GM19463 (cell line): Measurements from ENCODE around the gene ZSCAN20.
A peak's percentile ranks its signal among the peaks of the same experiment; 100 is the strongest.

ENCODE experiments used
- ATAC-seq: cut with Tn5 transposase; IDR thresholded peaks from one replicate; pipeline ENCODE4 v1.9.1; 2021; ENCODE audit warnings: mild to moderate bottlenecking, moderate library complexity; ENCODE audit not compliant: unreplicated experiment

Gene ZSCAN20

GRCh38 chr1:33472269-33472980 lies at the start of gene ZSCAN20:
TSS of gene ZSCAN20 (plus strand) at chr1:33472645. CDS start at chr1:33479289, 6,644 bp downstream.
- peak; percentile 91 for ATAC-seq

- ATAC-seq = no peak
Measured at GRCh38 chr1:33424205-33424604, 48.2 kb upstream of the ZSCAN20 start.

DNA sequence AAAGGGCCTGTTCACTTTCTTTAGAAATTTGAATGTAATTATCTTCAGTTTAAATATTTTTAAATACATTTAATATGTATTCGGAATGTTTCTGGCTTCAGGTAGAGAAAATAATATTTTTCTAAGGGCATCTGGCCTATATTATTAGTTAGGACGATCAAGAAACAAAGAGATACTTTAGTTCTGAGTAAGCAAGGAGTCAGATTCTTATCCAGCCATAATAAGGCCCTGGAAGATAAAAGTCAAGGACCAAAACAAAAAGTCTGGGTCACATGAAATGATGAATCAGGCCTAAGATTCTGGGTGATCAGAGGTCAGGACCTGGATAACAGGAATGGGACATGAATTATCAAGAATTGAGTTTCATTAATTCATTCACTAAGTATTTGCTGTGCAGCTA lies 47.8 kb upstream of the ZSCAN20 start:
- ATAC-seq = no peak

GRCh38 chr1:33425900-33426299 lies 46.5 kb upstream of the ZSCAN20 start:
- no peak for ATAC-seq

DNA sequence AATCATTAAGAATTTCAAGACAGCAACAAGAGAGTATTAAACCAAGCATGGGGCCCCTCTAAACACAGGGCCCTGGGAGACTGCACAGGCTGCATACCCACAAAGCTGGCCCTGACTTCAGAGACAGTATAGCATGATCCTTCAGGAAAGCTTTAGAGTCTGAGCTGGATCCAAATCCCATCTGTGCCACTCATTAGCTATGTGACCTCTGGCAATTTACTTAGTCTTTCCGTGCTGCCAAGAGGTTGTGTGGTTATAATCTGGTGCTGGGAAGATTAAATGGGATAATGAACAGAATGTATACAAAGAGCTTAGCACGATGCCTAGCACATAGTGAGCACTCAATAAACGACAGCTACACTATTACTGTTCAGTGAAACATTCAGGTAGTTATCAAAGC lies 45.5 kb upstream of the ZSCAN20 start:
- no peak for ATAC-seq

DNA sequence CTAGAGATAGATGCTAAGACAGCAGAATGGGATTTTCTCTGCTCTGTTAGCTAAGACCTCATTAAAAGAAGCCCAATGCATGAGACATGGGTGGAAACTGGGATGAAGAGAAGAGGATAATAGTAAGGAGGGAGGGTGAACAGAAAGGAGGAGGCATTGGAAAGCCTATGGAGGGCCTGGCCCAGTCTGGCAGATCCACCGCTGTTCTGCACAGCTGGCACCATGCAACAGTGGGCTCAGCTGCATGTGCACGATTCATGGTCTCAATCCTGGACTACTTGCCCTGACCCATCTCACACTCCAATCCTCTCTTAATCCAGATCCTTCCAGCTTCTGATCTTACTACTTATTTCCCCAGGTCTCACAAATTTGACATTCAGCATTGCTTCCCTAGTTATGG lies 43.8 kb upstream of the ZSCAN20 start:
- ATAC-seq = no peak

DNA sequence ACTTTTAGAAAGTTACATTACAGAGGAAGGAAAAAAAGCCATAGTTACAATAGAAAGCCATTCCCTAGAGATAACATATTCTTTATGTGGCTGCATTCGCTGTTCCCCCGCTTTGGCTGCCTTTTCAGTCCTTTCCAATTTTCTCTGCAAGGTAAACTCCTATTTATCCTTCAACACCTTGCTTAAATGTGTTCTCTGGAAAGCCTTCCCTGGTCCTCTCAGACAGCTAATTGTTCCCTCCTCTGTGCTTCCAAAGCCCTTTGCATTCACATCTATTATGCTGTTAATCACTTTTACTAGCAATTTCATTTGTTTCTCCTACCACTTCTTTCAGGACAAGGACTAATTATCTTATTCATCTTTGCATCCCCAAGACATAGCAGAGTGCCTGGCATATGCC lies 43.1 kb upstream of the ZSCAN20 start:
- ATAC-seq = no peak

- no peak for ATAC-seq
Measured at GRCh38 chr1:33429856-33430691, 42.4 kb upstream of the ZSCAN20 start.

GRCh38 chr1:33430692-33431593 lies 41.5 kb upstream of the ZSCAN20 start, which contains the start of gene PHC2:
TSS of gene PHC2 (minus strand) at chr1:33431095. CDS start at chr1:33375539, 55,556 bp downstream.
- ATAC-seq = peak; percentile 87

DNA sequence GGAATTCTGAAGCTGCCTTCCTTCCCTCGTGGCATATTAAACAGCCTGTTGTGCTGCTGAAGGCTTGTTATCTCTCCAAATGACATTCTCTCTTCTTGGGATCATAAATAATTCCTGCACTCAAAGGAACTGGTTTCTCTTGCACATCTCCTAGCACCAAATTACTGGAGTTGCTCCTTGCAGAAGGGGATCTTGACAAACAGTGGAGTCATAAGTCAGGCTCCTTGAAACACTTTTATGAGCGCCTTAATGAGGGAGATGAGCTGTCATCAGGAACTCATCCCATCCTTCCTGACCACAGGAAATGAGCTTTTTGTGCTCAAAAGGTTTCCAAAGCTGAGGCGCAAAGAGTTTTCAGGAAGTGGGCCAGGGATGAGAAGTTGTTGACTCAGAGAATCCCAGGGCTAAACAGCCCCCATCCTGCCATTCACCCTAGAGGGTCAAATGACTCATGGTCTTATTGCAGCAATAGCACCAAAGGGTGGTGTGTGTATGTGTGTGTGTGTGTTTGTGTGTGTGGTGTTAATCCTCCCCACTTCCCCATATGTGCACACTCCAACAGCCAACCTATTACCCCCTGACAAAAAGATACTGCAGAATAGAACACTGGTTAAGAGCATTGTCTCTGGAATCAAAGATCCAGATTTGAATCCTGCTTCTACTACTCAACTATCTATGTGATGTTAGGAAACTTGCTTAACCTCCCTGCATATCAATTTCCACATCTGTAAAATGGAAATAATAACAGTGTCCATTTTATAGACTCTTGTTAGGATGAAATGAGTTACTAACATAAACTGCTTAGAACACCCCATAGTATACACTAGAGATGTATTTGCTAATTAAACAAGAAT lies 38.7 kb upstream of the ZSCAN20 start:
- no peak for ATAC-seq

DNA sequence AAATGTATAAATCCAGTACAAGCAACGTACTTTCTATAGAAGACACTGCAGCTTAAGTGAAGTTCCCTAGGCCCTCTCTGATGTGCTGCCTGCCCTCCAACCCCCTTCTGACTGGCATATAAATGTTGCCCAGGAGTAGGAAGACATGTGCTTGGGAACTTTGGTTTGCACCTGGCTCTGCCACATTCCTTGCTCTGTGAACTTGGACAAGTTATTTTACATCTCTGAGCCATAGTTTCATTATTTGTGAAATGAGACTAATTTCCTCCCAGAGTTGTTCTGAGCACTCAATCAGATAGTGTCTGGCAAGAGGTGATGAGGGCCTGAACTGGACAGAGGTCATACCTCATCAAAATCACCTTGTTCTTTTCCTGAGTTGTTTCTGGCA lies 38.1 kb upstream of the ZSCAN20 start:
- ATAC-seq = no peak

DNA sequence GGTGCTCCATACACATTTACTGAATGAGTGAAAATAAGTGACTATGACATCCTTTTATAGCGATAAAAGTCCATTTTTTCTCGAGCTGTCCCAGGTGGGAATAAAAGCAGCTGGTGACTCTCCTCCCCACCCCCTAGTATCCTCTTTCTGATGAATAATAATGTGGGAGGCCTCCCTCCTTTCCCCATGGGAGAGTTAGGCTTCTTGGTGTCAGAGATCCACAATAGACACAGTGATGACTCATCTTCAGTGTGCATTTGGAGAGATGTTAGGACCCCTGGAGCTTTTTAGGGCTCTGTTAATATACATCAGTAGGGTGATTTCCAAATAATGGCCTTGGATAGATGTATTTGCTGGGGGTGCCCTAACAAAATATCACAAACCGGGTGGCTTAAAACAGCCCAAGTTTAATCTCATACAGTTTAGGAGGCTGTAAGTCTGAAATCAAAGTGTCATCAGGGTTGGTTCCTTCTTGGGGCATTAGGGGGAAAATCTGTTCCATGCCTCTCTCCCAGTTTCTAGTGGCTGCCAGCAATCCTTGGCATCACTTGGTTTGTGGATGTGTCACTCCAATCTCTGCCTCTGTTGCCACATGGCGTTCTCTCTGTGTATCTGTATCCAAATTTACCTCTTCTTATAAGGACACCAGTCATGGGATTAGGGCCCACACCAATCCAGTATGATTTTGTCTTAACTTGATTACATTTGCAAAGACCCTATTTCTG lies 37.2 kb upstream of the ZSCAN20 start:
- no peak for ATAC-seq

GRCh38 chr1:33436557-33437285 lies 35.7 kb upstream of the ZSCAN20 start:
- ATAC-seq = no peak

- ATAC-seq = no peak
Measured at GRCh38 chr1:33438364-33439160, 33.9 kb upstream of the ZSCAN20 start.

DNA sequence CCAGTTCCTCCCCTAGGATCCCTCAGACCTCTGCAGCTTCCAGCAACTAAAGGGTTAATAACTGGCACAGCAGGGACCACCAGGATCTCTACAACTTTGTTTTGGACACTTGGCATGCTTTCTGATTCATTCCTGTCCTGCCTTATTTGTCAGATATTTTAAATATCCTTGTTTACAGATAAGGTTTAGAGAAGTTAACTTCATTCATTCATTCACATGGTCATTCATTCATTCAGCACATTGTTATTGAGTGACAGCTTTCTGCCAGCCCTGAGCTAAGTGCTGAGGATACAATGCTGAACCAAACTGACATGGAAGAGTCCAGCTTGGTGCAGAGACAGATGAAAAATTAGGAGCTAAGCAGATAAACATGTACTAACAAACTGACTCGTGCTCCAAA lies 32.8 kb upstream of the ZSCAN20 start:
- ATAC-seq = no peak

DNA sequence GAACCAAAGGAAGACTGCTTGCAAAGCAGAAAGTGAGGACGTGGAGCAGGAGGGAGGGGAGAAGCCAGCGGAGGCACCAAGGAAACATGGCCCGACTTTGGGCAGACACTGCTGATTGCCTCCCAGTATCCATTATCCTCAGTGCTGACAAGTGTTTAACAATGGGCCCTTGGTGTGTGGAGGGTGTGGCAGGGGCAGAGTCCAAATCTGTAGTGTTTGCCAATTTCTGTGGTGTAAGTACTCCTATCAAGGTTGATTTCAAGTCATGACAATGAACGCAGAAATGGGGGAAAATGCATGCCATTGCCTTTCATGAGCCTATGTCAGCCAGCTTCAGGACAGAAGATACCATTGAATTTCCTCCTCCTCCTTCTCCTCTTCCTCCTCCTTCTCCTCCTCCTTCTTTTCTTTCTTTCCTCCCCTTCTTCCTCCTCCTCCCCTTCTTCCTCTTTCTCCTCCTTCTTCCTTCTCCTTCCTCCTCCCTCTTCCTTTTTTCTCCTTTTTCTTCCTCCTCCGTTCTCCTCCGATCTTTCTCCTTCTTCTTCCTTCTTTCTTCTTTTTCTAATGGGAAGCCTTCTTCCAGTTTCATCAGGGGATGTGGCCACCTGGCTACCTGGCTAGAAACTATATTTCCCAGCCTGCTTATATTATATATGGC lies 31.2 kb upstream of the ZSCAN20 start:
- no peak for ATAC-seq

DNA sequence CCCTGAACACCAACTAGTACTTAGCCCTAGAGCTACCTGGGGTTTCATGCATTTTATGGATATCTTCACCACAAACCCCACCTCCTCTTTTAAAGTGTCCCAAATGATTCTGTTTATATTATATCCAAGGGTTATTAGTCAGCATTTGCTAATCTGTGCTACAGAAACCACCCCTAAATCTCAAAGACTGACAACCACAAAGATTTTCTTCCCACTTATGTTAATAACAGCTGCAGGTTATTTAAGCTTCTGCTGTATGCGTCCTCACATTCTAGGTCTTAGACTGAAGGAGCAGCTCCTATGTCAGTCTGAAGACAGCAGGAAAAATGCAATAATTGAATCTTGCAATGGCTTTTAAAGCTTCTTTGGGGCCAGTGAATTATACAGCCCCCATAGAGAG lies 30.3 kb upstream of the ZSCAN20 start:
- ATAC-seq = no peak
